Cerebellar cortex (tissue), 1 donor: ENCODE measurements around the gene CIT.
"Not testable (repeated sequence)": the region's sequence is repeated elsewhere in the genome, so short reads cannot be mapped to it uniquely, and the experiment has no call there.

Experiments
- DNase-seq: peaks from one replicate; pipeline ENCODE4 v3.0.0-alpha.2; 2015; ENCODE audit warnings: low spot score

CIT gene

DNA sequence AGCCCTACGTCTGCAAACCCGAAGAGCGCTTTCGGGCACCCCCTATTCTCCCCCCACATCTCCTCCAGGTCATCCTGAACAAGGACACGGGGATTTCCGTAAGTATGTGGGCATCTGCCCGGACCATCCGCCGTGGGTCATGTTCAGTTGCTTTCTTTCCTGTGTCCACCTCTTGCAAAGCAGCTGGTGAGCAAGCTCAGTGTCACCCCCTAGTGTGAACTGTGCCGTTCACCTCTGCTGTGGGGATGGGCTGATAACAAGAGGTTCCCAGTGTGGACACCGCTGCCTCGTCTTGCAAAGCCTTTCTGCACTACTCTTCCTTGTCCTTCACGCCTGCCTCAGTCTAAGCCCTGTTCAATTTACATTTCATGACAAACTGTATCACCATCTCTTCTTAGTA, 200.5 kb downstream of the CIT start:
- DNase-seq: no peak

DNA sequence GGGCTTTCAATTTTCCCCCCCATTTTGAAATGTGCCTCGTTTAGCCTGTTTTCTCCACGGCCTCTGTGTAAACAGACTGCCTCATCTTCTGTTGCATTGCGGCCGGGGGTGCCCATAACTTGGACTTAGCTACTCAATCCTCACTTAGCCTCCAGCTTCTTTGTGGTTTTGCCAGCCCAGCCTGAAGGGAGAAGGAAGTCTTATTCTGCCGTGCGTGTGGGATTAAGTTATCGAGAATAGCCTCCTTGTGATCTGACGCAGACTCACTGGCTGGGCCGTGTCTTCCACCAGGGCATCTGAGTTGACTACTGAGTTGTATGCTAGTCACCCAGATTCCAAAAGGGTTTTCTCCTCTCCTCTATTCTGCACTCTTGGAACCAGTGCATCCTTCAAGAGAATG, 201.1 kb downstream of the CIT start:
- no peak for DNase-seq

DNA sequence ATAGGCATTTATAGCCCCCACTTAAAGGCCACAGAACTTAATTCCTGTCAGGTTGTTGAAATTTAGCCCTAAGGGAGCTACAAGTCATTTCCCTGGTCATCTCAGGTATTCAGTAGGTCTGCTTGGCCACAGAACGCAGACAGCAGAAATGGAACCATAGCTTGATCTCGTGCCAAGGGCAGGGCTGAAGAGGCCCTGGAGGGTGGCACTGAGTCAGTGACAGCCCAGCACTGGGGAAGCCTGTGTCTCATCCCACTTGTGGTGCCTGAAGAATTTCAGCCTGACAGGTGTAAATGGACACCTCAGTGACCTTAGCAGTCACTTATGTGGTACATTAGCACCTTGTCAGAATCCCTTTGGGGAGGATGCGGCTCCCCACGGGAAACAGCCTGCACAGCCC, 202.6 kb downstream of the CIT start:
- no peak for DNase-seq

DNA sequence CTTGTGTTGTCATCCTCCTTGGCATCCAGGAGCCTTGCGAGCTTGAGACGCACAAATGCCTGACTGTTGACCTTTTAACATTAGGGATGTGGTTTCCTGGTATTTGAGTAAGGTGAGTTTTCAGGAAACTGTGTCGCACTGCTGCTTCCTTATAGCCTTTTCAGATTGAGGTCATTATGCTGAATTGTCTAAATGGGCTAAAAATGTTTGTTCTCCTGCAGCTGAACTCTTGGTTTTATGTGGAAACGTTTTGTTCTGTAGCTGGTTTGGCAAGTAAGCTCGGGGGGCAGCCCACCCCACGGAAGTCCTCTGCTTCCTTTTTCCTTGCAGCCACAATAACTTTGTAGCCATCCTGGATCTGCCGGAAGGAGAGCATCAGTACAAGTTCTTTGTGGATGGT, 203.5 kb downstream of the CIT start:
- DNase-seq: no peak

DNA sequence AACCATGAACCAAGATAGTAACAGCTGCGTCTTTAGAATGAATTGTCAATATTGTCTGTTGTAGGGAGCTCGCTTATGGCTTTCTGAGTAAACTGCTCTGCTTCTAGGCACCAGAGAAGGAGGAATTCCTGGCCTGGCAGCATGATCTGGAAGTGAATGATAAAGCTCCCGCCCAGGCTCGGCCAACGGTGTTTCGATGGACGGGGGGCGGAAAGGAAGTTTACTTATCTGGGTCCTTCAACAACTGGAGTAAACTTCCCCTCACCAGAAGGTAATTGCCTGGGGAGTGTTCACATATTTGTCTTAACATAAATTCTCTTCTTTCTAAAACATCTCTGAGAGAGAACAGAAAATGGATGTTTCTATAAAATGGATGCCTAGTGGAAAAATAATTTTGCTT, 204.9 kb downstream of the CIT start:
- DNase-seq: no peak

DNA sequence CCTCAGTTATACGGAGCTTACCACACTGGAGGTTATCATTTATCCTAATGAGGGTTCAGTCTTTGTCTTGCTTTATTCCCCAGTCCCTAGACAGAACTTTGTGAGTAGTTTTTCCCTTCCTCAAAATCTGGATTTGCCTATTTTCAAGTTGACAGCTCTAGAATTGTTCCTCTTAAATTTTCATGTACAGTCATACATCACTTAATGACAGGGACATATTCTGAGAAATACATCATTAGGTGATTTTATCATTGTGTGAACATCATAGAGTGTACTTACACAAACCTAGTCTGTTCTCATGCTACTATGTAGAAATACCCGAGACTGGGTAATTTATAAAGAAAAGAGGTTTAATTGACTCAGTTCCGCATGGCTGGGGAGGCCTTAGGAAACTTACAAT, 206.1 kb downstream of the CIT start:
- no peak for DNase-seq

DNA sequence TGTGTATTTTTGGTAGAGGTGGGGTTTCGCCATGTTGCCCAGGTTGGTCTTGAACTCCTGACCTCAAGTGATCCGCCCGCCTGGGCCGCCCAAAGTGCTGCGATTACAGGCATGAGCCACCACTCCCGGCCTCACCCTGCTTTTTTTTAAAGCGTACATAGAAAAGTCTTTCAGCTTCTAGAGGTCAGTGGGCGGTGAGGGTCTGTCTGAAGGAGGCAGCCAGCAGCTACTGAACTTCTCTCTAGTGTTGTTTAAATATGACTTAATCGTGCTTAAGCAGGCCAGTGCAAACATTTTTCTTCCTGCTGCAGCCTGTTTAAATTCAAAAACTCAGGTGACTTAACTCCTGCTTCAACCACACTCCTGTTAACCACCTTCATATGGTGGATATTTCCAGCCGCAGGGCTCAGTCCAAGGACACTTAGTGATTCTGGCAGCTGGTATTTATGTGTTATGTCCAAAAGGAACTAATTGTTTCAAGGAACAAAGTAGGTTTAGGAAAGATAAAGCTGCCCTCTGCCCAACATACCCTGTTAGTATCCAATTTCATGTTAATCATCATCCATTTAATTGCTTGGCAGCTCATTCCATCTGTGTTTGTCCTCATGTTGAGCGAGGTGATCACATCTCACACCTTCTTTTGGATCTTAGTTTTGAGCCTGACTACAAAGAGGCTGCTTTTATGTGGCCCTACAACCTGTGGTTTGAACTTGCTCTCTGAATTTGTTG, 207.2 kb downstream of the CIT start:
- DNase-seq: no peak

DNA sequence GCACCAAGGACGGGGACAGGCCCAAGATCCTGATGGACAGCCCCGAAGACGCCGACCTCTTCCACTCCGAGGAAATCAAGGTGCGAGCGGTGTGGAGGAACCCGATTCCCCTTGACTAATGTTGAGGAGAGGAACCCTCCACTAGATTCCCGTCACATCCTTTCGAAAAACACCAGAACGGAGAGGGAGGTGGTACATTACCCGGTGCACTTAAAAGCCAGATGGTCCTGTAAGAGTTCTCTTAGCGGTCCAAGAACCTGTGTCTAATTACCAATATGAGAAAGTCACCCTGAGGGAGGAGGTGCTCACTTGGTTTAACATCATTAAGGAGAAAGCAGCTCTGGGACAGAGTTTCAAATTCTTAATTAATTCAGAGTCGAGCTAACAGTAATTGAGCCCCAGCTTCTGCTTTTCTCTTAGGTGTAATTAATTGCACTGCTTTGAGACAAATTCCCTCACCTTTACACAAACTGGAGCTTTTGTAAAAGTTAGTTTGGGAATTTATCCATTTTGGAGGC, 208.7 kb downstream of the CIT start:
- no peak for DNase-seq

DNA sequence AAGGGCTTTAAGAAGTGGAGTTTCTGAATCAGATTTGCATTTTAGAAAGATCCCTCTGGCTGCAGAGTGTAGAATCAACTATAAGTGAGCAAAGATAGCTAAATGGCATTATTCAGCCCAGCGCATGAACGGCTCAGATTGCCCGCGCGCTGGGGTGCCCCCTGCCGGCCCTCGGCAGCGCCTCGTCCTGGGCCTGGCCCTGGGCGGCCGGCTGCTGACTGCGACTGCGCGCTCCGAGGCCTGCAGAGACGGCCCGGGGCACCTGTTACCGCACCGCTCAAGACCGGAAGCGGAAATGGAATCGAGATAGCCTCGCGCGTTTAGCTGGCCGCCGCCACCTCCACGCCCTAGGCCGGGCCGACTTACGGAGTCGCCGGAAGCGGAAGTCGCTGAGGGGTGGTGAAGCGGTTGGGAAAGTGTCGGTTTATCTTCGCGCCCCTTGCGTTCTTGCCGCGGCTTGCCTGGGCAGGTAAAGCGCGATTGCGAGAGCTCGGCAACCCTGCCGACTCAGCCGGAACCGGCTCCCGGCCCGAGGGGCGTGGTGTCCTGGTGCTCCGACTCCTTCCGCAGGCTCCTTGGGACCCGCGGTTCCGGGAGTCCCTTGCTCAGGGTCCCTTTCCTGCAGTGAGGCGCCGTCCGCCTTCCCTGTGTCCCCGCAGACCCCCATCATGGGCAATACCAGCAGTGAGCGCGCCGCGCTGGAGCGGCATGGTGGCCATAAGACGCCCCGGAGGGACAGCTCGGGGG, 209.4 kb downstream of the CIT start, which contains the start of gene PRKAB1:
PRKAB1 (plus strand) TSS at position 557 of the 747 bp plus-strand sequence; CDS start at position 669, 112 bp downstream.
- DNase-seq: peak; percentile 97

DNA sequence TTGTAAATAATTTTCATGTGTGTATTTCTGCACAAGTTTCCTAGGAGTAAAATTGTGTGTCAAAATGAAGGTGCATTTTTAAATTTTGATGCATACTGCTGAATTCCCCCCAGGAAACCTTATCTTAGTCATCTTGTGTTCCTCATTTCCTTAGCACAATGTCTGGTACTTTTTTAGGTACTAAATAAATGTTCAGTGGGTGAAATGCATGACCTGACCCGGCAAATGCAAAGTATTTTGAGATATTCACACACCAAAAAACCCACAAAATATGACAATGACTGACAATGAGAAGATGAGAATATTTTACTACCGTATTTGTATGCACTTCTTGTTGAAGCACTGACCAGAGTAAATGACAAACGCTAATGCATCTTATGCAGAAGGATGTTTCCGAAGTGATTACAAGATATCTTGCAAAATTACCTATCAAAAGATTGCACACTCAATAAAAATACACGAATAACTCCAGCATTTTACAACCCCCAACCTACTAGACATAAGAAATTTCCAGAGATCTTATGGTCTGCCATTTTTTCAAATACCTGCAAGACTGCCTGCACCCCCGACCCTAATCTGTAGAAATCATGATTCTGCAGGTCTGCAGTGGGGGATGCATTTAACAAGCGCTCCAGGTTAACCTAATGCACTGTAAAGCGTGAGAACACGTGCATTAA, 210.1 kb downstream of the CIT start:
- DNase-seq: no peak

DNA sequence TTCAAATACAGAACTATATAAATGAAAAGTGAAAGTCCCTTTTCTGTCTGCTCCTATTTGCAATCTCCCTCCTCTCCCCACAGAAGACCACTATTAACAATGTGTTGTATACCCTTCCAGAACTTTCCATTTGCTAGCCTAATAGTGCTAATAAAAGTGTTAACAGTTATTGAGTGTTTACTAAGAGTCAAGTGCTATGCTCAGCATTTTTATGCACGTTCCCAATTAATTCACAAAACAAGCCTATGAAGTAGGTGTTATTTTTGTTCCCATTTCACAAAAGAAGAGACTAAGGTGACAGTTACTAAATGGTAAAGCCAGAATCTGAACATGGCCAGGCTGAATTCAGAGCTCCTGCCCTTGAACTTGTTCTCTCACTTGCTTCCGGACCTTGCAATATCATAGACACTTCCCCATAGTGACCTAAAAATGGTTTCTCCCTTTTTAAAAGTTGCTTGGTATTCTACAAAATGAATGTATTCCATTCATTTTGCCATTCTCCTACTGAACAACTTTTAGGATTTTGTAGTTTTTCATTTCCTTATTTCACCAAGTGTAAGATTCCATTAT, 210.8 kb downstream of the CIT start:
- DNase-seq: no peak

DNA sequence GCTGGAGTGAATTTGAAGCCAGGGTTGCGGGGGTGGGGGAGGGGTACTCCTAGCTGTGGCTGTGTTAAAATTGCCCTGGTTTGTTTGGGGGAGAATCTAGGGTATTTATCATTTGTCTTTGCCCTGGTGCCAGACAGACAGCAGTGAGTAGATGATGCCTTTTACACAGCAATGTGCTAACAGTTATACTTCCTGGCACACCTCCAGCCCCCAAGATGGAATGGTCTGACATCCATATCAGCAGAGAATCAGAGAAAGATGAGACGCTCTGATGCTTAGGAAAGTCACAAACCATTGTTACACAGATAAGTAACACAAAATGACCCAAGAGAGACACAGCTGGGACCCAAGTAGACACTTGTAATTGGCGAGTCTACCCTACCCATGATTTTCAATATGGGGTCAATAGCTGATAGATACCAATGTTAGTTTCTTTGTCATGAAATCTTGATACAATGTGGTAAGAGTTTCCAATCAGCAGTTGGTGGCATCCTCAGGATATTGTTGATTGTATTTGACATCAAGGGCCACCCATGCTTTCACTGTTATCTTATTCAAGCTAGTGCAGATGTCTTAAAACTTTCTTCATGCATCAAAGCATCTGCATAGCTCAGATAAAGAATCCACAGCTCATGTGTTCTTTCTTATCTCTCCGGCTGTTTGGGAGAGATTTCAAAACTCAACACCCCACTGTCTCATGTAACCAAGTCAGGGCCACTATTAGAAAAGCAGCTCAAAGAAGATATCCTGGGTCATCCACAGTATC, 211.8 kb downstream of the CIT start:
- no peak for DNase-seq

DNA sequence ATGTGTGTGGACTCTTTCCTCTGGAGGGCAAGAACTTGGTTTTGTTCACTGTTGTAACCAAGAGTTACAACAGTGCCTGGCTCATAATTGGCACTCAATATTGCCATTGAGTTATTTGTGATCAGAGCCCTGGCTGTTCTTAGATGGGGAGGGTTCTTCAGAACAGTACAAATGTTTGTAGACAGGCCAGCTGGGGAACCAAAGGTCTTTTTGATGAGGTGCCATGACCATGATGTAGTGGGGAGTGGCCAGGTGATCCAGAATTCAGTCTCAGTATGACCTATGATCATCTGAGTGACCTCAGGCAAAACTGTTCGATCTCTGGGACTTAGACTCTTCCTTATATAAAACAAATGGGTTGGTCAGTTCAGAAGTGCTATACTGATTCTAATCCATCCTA, 212.5 kb downstream of the CIT start:
- DNase-seq: no peak

DNA sequence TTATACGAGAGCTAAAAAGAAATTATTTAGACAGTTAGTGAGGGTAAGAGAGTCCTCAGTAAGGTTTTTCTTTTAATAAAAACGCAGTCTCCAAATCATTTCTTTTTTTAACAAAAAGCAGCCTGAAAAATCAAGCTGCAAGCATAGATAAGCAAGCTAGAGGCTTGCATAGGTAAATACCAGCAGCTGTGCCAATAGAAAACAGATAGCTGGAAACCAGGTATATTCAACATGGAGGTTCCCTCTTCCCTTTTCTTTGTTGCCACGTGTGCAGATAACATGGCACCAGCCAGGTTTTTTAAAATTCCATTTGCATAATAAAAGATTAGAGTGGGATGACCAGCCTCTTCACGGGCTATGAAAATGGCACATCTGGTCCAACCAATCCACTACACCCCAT, 215.2 kb downstream of the CIT start:
- DNase-seq: no peak

DNA sequence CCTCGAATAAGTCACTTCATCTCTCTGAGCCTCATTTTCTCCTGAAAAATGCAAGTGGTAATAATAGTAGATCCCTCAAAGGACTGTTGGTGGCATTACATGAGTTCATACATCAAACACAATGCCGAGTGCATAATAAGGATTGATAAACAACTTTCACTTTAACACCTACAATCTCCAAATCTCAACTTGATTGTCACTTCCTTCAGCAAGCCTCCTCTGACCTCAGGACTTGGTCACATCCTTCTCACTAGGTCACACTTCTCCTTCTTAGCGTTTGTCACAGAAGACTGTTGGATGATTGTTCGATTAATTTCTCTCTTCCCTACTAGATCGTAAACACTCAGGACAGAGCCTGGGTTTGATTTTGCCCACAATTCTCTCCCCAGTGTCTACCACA, 217.0 kb downstream of the CIT start:
- DNase-seq: no peak

DNA sequence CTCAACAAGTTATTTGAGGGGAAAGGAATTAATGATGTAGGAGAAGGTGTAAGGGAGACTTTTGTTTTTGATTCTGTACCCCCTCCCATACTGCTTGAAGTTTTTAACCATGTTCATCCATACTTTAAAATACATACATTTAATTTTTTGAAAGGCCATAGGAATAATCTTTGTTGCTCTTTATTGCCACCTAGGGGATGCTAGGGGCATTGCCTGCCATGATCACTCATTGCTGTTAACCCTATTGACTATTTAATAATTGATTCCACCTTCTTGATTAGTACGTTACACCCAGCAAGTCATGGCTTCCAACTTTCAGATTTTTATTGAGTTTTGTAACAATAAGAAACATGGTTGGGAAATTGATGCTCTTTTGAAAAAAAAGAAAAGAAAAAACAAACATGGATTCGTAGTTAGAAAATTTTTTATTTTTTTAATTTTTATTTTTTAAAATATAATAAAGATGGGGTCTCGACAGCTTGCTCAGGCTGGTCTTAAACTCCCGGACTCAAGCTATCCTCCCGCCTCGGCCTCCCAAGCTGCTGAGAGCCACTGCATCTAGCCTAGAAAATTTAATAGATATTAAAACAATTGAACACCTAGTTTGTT, 217.7 kb downstream of the CIT start:
- DNase-seq: peak; percentile 29

DNA sequence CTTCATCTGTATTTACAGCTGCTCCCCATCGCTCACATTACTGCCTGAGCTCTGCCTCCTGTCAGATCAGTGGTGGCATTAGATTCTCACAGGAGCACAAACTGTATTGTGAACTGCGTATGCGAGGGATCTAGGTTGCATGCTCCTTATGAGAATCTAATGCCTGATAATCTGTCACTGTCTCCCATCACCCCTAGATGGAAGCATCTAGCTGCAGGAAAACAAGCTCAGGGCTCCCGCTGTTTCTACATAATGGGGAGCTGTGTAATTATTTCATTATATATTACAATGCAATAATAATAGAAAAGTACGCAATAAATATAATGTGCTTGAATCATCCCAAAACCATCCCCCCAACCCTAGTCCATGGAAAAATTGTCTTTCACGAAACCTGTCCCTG, 219.0 kb downstream of the CIT start:
- DNase-seq: not testable (repeated sequence)

DNA sequence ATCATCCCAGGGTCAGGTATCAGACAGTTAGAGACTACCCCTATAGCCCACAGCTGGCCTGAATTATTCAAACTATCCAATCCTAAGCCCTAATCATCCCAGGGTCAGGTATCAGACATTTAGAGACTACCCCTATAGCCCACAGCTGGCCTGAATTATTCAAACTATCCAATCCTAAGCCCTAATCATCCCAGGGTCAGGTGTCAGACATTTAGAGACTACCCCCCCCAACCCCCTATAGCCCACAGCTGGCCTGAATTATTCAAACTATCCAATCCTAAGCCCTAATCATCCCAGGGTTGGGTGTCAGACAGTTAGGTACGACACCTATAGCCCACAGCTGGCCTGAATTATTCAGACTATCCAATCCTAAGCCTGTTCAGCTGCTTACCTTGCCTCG, 220.1 kb downstream of the CIT start:
- not testable (repeated sequence) for DNase-seq

DNA sequence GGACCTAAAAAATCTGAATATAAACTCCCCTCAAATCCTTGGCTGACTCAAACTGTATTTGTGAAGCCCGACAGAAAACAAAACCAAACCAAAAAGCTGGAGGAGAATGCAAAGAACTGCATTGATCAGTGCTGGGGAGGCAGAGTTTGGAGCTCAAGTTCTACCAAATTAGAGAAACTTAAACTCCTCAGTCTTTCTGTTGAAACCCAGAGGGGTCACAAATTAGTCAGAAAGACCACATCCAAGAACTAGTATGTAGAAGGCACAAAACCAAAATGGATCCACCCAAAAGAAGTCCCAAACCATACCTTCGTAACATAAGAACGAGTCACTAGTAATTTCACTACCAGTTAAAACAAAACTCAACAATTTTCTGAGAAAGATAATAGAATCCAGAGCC, 224.5 kb downstream of the CIT start:
- no peak for DNase-seq

DNA sequence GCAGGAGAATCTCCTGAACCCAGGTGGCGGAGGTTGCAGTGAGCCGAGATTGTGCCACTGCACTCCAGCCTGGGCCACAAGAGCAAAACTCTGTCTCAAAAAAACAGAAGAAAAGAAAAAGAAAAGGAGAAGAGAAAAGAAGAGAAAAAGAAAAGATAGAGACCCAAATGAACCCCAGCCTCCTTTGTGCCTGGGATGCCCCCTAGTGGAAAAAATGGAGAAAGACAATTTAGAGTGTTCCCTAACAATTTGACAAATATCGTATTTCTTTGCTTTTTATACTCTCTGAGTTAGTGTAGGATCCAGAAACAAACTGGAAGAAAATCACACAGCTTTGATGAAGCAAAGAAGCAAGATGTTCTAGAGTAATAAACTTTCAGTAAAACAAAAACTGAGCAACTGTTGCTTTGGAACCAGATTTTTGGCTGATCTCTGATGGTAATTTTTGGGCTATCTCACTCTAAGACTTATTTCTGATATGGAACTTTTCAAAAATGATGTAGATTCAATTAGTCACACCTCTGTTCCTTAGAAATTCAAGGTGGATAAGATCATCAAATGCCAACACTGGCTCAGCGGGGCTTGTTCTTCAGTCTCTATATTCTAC, 227.8 kb downstream of the CIT start:
- no peak for DNase-seq

DNA sequence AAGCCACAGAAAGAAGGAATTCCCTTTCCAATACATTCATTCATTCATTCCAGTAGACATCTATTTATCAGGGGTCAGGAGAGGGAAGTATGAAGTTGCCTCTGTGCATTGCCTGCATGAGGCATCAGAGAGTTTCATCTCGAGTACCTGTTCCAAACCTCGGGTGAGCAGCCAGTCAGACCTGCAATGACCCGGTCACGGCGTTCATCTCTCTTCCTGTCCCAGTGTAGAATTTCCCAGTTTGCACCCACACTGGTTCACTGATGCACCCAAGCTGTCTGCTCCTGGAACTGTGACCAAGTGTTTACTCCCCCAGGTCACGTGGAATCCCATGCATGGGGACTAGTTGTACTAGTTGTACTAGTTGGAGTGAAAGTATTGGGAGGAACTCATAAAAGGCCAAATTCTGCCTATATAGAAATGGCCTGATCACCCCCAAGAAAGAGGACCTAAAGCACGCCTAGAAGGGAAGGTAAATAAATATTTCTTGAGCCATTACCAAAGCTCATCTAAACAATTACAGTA, 231.5 kb downstream of the CIT start:
- no peak for DNase-seq
